ENCODE results near the gene MSTN.
A peak's percentile ranks its signal among the peaks of the same experiment; 100 is the strongest.
"Not testable (repeated sequence)": the region's sequence is repeated elsewhere in the genome, so short reads cannot be mapped to it uniquely, and the experiment has no call there.

Gene MSTN

GRCh38 chr2:190062053-190062452, 476 bp downstream of the MSTN start:
- DNase-seq: no peak

GRCh38 chr2:190060626-190061025, 1.9 kb downstream of the MSTN start:
- DNase-seq: no peak

GRCh38 chr2:190060019-190060418, 2.5 kb downstream of the MSTN start:
- no peak for DNase-seq

GRCh38 chr2:190053426-190053825, 9.1 kb downstream of the MSTN start:
- DNase-seq: no peak

DNA sequence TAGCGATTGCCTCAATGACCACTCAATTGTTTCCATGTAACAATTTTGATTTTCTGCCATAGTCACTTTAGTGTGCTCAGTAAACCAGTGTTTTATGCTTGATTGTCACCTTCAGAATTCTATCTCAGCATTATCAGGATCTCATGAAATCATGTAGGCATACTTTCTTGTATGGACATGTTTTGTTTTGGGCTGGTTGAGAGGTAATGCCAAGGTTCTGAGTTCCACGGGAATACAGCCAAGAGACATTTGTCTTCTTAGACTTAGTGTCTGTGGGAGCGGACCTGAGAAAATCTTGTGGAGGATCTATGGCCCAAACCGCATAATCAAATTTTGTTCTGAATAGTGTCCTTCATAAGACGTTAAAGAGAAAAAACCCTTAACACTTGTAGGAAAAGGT, 10.2 kb downstream of the MSTN start:
- no peak for DNase-seq

DNA sequence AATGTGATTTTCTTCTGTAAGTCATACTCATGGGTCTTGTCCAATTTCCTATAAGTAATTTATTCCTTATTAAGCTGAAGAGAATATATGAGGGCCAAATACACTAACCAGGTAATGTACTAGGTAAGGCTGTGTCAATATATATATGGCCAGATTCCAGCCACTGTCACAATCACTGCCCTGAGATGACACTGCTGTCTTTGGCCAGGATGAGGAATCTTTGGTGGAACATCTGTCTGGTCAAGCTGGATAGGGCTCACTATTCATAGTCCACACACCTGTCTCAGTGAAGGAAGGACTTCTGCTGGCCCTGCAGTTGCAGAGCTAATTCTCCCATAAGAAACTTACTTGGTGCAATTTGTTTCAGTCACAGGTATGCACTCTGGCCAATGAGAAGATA, 11.3 kb downstream of the MSTN start:
- DNase-seq: no peak

DNA sequence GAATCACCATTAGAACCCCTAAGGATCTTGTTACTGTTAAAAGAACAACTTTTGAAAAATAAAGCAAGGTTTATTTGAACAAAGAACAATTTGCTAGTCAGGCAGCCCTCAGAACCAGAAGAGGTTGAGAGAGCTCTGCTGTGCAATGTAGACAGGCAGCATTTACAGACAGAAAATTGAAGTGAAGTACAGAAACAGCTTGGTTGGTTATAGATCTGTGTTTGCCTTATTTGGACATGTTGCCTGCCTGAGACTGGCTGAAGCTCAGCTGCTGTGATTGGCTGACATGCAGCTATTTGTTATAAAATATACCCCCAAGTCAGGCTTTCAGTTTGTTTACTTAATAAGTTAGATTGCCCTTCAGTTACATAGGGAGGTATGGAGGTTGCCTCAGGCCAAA, 12.5 kb downstream of the MSTN start:
- no peak for DNase-seq

DNA sequence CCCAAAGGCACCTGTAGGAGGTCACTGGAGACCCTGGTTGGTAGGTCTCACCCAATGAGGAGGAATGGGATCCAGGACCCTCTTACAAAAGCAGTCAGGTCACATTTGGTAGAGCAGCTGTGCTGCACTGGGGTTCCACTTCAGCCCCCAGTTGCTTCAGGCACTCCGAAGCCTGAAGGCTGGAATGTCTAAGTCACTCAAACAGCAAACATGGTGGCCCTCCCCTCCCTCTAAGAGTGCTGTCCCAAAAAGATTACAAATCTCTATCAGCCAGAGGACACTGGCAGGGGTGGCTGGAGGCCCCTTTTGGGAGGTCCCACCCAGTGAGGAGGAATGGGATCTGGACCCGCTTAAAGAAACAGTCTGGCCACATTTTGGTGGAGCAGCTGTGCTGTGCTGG, 17.7 kb downstream of the MSTN start:
- no peak for DNase-seq

DNA sequence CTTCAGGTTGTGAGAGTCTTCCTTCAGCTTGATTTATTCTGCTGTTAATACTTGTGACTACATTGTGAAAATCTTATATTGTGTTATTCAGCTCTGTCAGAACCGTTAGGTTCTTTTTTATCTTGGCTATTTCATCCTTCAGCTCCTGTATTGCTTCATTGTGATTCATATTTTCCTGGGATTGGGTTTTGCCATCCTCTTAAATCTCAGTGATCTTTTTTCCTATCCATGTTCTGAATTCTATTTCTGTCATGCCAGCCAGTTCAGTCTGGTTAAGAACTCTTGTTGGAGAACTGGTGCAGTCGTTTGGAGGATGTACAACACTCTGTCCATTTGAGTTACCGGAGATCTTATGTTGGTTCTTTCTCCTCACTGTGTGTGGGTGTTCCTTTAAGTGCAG, 19.1 kb downstream of the MSTN start:
- no peak for DNase-seq

DNA sequence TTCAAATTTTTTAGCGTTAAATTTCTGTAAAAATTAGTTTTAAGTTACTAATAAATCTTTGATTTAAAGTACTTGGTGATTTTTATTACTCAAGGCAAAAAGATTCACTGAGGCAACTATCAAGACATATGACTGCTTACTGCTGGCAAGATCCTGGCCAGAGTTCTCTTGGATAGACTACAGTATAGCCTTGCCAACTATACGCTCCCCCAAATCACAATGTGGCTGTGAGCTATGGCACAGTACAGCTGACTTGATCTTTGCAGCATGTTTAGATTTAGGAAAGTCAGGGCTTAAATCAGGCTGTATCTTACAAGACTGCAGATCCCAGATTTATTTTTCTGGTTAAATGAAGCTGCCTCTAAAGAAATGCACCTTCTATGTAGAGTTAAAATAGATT, 26.5 kb downstream of the MSTN start:
- no peak for DNase-seq

DNA sequence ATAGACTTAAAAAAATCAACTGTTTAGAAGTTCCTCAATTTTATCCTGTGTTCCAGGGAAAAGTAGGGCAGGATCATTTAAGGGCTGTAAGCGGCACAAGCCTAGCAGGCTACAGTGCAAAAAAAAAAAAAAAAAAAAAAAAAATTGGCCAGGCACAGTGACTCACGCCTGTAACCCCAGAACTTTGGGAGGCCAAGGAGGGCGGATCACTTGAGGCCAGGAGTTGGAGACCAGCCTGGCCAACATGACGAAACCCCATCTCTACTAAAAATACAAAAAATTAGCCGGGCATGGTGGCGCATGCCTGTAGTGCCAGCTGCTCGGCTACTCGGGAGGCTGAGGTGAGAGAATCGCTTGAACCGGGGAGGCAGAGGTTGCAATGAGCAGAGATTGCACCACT, 28.1 kb downstream of the MSTN start:
- not testable (repeated sequence) for DNase-seq

DNA sequence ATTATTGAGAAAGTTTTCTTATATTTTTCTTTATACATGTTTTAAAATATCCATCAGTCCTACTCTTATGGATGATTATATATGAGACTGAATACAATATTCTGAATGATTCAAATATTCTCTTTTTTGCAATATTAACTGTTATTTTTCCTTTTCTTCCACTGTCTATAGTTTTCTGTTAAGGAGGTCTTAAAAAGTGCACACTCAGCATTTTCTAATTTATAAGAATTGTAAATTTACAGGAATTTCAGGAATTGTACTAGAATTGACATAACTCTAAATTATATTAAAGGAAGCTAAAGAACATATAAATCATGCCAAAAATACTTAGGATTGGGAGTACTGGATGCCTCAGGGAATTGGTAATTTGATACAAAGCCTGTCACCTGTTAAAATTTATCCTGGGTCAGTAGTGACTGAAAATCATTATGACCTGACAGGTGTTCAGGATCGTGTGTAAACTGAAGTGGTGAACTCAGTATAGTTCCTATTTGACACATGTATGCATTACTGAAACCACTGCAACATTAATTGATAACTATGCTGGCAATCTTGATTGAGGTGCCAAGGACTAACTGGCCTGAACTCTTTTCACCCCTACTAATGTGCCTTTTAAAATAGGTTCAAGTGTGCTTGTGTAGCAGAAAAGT, 30.4 kb downstream of the MSTN start:
- DNase-seq: no peak

GRCh38 chr2:190023860-190024259, 38.7 kb downstream of the MSTN start:
- peak; percentile 14 to 54 for DNase-seq

DNA sequence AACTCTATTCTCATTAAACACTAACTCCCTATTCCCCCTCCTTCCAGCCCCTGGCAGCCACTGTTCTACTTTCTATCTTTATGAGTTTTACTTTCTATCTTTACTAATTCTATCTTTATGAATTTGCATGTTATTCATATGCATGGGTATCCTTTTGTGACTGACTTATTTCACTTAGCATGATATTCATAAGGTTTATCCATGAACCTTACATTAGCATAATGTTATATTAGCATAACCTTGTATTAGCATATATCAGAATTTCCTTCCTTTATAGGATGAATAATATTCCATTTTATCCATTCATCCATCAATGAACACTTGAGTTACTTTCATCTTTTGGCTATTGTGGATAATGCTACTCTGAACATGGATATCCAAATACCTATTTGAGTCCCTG, 41.8 kb downstream of the MSTN start:
- no peak for DNase-seq

DNA sequence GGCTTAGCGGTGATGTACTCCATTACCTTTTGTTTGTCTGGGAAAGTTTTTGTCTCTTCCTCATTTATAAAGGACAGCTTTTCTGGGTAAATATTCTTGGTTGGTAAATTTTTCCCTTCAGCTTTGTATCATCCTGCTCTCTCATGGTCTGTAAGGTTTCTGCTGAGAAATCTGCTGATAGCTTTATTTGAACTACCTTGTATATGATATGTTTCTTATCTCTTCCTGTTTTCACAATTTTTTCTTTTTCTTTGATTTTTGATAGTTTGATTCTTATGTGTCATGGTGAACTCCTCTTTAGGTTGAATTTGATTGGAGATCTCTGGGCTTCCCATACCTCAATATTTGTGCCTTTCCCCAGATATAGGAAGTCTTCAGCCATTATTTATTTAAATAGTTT, 44.7 kb downstream of the MSTN start:
- no peak for DNase-seq

GRCh38 chr2:190015969-190016368, 46.6 kb downstream of the MSTN start:
- not testable (repeated sequence) for DNase-seq
